NCI-H1930 (cell line): ENCODE data around the gene BANP.
"Not testable (repeated sequence)": the region's sequence is repeated elsewhere in the genome, so short reads cannot be mapped to it uniquely, and the experiment has no call there.

ENCODE experiments used
- DNase-seq, 2 experiments: peaks; one replicate each; lab custom pipeline; 2025; lab: John Stamatoyannopoulos, UW

The BANP gene

GRCh38 chr16:87968541-87968940, 17.3 kb downstream of the BANP start:
- no peak for DNase-seq

DNA sequence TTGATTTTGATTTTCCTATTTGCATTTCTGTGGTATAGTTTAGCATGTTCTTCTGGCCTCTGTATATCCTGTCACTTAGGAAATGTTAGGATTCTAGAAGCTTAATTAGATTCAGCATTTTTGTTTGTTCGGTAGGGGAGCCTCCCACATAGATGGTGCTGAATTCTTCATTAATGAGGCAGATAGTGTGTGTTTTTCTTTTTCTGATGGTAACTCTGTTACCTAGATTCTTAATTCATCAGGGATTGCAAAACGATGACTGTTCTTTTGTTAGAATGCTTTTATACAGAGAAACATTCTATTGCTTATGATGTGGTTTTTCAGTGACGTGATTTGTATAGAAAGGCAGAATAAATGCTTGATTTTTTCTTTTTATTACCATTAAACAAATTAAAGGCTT, 19.0 kb downstream of the BANP start:
- DNase-seq = no peak

DNA sequence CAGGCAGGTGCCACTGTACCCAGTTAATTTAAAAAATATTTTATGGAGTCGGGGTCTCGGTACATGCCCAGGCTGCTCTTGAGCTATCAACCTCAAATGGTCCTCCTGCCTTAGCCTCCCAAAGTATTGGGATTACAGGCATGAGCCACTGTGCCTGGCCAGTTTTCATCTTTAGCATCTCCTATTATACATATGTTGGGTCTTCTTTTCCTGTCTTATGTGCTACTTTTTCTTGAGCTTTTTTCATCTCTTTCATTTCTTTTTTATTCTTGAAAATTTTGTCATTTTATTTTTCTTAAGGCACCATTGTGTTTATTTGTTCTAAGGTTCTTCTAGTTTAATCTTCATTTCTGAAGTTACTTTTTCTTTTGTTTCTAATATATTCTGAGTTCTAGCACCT, 20.7 kb downstream of the BANP start:
- DNase-seq = no peak

DNA sequence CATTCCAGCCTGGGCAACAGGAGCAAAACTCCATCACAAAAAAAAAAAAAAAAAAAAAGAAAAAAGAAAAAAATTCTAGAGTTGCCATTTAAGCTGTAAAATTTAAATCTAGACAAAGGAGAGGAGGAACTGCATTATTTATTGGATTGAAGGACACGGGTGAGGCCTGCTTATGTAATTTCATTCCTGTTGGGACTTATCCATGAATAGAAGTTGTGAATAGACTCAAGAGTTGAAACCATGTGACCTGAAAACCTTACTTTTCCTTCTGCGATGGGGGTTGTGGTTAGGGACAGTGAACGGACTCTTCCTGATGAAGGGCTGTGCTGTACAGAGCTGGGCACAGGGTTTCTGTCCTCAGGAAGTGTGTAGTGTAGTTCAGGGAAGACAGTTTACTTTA, 22.5 kb downstream of the BANP start:
- DNase-seq = no peak

DNA sequence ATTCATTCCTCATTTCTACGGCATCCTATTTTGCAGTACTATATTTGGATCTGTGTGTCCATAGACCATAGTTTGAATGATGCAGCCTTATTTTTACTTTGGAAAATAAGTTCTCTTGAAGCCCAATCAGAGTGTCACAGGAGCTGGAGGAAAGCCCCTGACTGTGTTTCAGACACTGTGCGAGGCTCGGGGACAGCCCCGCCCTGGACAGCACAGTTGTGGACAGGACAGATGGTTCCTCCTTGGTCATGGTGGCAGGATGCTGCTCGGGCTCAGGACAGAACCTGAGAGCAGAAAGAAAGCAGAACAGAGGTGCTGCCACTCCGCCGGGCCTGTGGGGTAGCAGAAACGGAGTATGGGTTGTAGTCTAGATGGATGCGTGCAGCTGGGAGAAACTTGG, 22.9 kb downstream of the BANP start:
- no peak for DNase-seq

GRCh38 chr16:87976665-87977064, 25.4 kb downstream of the BANP start:
- no peak for DNase-seq

- DNase-seq = no peak
These were observed 26.9 kb downstream of the BANP start for GRCh38 chr16:87978127-87978526.

DNA sequence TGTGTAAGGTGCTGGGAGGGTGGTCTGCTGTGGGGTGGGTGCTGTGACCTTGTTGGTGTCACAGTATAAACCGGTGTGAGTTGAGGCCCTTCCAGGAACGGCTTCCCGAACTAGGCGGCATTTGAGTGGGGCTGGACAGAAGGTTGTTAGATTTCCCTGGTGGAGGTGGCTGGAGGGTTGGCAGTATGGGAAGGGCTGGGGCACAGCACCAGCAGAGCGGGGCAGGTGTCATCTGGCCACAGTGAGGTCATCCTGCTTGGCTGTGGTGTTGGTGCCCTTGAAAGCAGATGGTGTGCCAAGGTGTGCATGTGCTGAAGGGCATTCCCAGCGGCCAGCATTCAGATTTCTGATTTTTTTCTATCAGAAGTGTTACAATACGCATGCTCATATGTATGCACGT, 28.1 kb downstream of the BANP start:
- DNase-seq = no peak

DNA sequence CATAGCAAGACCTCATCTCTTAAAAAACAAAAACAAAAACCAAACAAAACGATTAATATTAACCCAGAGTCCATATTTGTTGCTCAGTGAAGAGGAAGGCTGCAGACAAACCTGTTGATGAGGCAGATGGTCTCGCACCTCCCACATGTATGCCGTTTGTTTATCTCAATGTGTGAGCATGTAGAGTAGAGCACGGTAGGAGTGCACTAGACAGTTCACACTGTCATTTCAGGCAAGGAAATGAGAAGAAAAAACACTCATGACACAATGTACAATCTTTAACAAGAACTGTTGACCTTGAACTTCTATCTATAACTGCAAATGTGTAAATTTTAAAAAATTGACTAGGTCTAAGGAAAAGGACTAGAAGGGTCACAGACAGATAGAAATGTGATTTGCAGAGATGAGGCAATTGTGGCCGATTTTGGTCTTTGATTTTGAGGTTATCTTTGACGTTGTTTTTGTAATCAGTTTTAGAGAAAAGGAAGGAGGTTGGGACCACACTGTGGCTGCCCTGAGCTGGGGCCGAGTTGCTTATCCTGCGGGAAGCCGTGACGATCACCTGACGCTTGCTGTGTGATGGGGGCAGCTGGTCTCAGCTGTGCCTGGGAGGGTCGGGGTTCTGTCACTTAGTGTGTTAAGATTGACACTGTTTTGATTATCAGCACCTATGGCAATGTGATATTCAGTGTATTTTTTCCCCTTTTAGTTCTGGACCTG, 28.8 kb downstream of the BANP start:
- not testable (repeated sequence) for DNase-seq

GRCh38 chr16:87981376-87981775, 30.1 kb downstream of the BANP start:
- not testable (repeated sequence) for DNase-seq

- no peak for DNase-seq
These were observed 31.4 kb downstream of the BANP start for GRCh38 chr16:87982581-87983041.

GRCh38 chr16:87983072-87983736, 32.0 kb downstream of the BANP start:
- DNase-seq = not testable (repeated sequence)

GRCh38 chr16:87983737-87984097, 32.5 kb downstream of the BANP start:
- DNase-seq = not testable (repeated sequence)

- not testable (repeated sequence) for DNase-seq
These were observed 32.9 kb downstream of the BANP start for GRCh38 chr16:87984180-87984579.

- DNase-seq = no peak
These were observed 33.5 kb downstream of the BANP start for GRCh38 chr16:87984632-87985267.

- DNase-seq = not testable (repeated sequence)
These were observed 34.3 kb downstream of the BANP start for GRCh38 chr16:87985493-87985892.

- DNase-seq = not testable (repeated sequence)
These were observed 35.2 kb downstream of the BANP start for GRCh38 chr16:87986361-87986849.

DNA sequence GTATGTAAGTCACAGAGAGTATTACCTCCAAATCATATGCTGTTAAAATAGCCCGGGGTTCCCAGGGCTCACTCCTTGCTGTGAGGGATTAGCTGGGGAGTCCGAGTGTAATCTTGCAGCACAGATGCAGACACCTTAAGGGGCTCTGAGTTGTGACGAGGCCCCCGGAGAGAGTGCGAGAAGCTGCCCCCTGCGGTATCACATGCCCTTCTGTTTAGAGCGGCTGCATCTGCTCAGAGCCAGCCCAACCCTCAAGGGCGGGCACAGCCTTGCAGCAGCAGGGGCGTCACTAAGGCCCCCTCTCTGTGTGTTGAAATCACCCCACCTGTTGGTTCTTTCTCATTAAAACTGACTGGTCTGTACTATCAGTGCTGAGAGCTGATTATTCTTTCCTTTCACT, 37.4 kb downstream of the BANP start:
- DNase-seq = not testable (repeated sequence)

GRCh38 chr16:87990254-87990653, 39.0 kb downstream of the BANP start:
- not testable (repeated sequence) for DNase-seq

GRCh38 chr16:87992142-87992541, 40.9 kb downstream of the BANP start:
- not testable (repeated sequence) for DNase-seq

- no peak for DNase-seq
These were observed 42.7 kb downstream of the BANP start for GRCh38 chr16:87993901-87994300.

GRCh38 chr16:87995644-87996043, 44.4 kb downstream of the BANP start:
- no peak for DNase-seq
